ENCODE measurements around the gene CH25H.

CH25H gene

GRCh38 chr10:89158446-89158845 is 48.7 kb downstream of the CH25H start:
- no peak for DNase-seq (ENCODE audit: low read depth in 3 of 3)

GRCh38 chr10:89156161-89156835 is 50.8 kb downstream of the CH25H start:
- DNase-seq (ENCODE audit: low read depth in 3 of 3) = no peak

All from stimulated activated CD4-positive, alpha-beta T cell treated with anti-CD3 and anti-CD28 coated beads, TNF-alpha, amount 100 ng/mL, for 24 hours (primary cell).